HG03439 (cell line): Measurements from ENCODE around the gene KPNA1.
"Not testable (repeated sequence)": the region's sequence is repeated elsewhere in the genome, so short reads cannot be mapped to it uniquely, and the experiment has no call there.

Experiments used
- ATAC-seq: cut with Tn5 transposase; IDR thresholded peaks from one replicate; pipeline ENCODE4 v1.9.1; 2021; ENCODE audit warnings: mild to moderate bottlenecking, moderate library complexity; ENCODE audit not compliant: unreplicated experiment

The KPNA1 gene

GRCh38 chr3:122481390-122481789 lies 33.3 kb downstream of the KPNA1 start:
- no peak for ATAC-seq

- ATAC-seq: no peak
Measured at GRCh38 chr3:122476532-122476931, 38.2 kb downstream of the KPNA1 start.

GRCh38 chr3:122475316-122475715 lies 39.4 kb downstream of the KPNA1 start:
- ATAC-seq: no peak

- no peak for ATAC-seq
Measured at GRCh38 chr3:122469659-122470058, 45.1 kb downstream of the KPNA1 start.

GRCh38 chr3:122468896-122469533 lies 45.7 kb downstream of the KPNA1 start:
- ATAC-seq: no peak

- ATAC-seq: no peak
Measured at GRCh38 chr3:122466701-122467240, 48.0 kb downstream of the KPNA1 start.

- no peak for ATAC-seq
Measured at GRCh38 chr3:122464659-122465058, 50.1 kb downstream of the KPNA1 start.

- ATAC-seq: no peak
Measured at GRCh38 chr3:122462406-122462805, 52.3 kb downstream of the KPNA1 start.

GRCh38 chr3:122461806-122462205 lies 52.9 kb downstream of the KPNA1 start:
- no peak for ATAC-seq

GRCh38 chr3:122458992-122459391 lies 55.7 kb downstream of the KPNA1 start:
- ATAC-seq: no peak

- ATAC-seq: no peak
Measured at GRCh38 chr3:122457706-122458105, 57.0 kb downstream of the KPNA1 start.

GRCh38 chr3:122456074-122456473 lies 58.7 kb downstream of the KPNA1 start:
- ATAC-seq: no peak

GRCh38 chr3:122451371-122451770 lies 63.4 kb downstream of the KPNA1 start:
- no peak for ATAC-seq

- ATAC-seq: not testable (repeated sequence)
Measured at GRCh38 chr3:122448218-122448617, 66.5 kb downstream of the KPNA1 start.

- not testable (repeated sequence) for ATAC-seq
Measured at GRCh38 chr3:122444491-122444887, 70.2 kb downstream of the KPNA1 start.

GRCh38 chr3:122443762-122444490 lies 70.8 kb downstream of the KPNA1 start:
- ATAC-seq: not testable (repeated sequence)

- ATAC-seq: no peak
Measured at GRCh38 chr3:122443090-122443489, 71.6 kb downstream of the KPNA1 start.

- ATAC-seq: no peak
Measured at GRCh38 chr3:122435950-122436349, 78.8 kb downstream of the KPNA1 start.

GRCh38 chr3:122430371-122430770 lies 84.4 kb downstream of the KPNA1 start:
- no peak for ATAC-seq

- ATAC-seq: no peak
Measured at GRCh38 chr3:122427857-122428471, 86.8 kb downstream of the KPNA1 start.

- no peak for ATAC-seq
Measured at GRCh38 chr3:122421836-122422235, 92.9 kb downstream of the KPNA1 start.

GRCh38 chr3:122421101-122421500 lies 93.6 kb downstream of the KPNA1 start:
- ATAC-seq: no peak
